HG02938 (cell line): Measurements from ENCODE around the gene TCIRG1.
"Not testable (repeated sequence)": the region's sequence is repeated elsewhere in the genome, so short reads cannot be mapped to it uniquely, and the experiment has no call there.

Source experiments
- ATAC-seq: cut with Tn5 transposase; IDR thresholded peaks from one replicate; pipeline ENCODE4 v1.9.1; 2021; ENCODE audit warnings: mild to moderate bottlenecking, moderate library complexity; ENCODE audit not compliant: unreplicated experiment

TCIRG1 gene

DNA sequence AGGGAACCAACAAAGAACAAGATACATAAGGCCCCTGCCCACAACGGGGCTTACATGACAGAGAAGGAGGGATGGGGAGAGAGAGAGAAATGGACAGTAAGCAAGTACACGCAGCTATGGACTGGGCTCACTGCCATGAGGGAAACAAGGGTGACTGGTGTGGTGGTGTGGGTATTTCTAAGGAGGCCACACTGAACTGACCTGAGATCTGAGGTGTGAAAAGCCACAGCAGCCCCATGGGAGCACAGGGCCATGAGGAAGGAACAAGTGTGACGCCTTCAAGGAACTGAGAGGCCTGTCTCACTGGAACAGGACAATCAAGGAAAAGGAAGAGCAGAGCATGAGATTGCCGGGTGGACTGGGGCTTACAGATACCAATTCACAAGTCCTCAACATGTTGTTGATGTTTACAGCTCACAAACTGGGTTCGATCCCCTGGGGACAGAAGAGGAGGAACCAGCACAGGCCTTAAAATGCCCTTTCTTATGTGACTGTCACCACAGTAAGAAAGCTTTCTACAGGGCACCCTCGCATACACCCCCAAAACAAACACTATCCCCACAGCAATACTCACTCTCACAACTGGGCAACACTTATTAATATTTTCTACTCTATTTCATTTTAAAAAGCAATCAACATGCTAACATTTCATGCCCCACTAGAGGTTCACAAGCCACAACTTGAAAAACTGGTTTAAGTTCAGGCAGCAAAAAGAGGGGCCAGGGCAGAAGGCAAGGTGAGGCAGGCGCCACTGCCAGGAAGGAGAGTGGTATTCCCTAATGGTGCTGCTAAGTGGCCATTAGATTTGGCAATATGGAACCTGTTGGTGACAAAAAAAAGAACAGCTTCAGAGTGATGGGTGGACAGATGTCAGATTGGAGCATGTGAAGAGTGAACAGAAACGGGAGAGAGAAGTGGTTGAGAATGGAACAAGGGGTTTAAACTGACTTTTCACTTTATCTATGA is 39.1 kb downstream of the TCIRG1 start:
- ATAC-seq = no peak

GRCh38 chr11:68080860-68081259 is 42.0 kb downstream of the TCIRG1 start:
- ATAC-seq = no peak

DNA sequence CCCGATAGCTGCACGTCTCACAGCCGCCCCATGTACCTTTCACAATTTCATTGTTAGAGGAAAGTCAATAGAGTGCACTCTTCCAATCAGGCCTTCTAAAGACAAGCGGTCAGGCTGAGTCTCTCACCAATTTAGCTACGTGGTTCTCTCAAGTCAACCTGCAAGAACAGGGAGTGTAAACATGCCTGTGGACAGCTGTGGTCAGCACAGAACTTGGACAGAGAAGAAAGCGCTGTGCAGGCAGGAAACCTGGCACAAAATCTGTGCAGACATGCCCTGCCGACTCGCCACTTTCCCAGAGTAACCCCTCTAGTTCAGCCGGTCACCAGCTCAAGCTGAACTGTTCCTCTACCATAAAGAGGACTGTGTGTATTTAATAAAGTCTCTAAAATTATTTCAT is 42.9 kb downstream of the TCIRG1 start:
- ATAC-seq = no peak

- ATAC-seq = no peak
Observed at GRCh38 chr11:68082481-68082880, 43.7 kb downstream of the TCIRG1 start.

DNA sequence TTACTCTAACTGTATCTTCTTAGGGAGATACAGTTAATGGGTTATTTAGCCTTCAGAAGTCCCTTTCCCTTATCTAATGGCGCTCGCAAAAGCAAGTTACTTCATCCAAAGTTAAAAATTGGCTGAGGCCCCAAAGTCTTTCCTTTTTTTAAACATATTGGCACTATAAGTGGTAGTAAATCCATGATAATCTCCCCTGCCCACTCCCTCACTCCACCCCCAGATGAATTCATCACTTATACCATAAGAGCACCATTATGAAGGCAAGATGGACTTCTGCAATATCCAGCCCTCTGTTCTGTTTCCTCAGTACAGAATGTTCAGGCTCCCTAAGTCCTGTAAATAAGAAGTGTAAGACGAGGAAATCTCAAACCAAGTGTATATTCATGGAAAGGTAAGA is 44.7 kb downstream of the TCIRG1 start:
- ATAC-seq = no peak

- ATAC-seq = no peak
Observed at GRCh38 chr11:68089679-68090078, 50.9 kb downstream of the TCIRG1 start.

DNA sequence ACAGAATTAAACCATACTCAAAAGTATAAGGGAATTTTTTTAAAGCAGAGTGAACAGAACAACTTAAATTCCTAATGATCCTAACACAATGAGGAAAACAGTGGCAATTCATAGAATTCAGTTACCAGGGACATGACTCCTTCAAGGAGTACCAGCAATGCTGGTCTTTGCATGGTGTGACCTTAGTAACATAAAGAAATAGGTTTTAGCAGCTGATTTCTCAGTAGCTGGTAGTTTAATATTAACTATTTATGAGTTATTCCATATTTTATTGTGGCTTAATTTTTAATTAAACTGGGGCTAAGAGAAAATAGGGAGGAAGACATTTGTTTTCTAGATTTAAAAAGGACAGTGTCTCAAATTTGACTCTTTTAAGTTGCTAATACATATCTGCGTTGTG is 51.5 kb downstream of the TCIRG1 start:
- no peak for ATAC-seq

DNA sequence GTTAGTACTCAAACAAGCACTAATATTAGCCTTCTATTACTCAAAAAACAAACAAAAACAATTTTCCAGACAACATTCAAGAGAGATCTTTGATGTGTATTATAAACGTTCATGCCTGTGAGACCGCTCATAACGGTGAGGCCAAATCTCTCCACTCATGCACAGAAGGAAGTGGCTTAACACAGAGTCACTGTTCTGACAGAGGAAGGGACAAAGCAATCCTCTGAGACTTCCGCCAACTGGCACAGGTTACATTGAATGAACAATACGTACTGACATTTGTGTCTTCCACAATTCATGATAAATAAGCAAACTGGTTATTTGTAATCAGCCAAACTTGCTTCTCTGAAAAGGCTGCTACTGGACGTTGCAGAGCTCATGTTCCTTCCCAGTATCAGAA is 51.9 kb downstream of the TCIRG1 start:
- no peak for ATAC-seq

GRCh38 chr11:68092411-68092810 is 53.6 kb downstream of the TCIRG1 start:
- no peak for ATAC-seq

- not testable (repeated sequence) for ATAC-seq
Observed at GRCh38 chr11:68092946-68093345, 54.1 kb downstream of the TCIRG1 start.

- ATAC-seq = no peak
Observed at GRCh38 chr11:68093565-68093964, 54.7 kb downstream of the TCIRG1 start.

DNA sequence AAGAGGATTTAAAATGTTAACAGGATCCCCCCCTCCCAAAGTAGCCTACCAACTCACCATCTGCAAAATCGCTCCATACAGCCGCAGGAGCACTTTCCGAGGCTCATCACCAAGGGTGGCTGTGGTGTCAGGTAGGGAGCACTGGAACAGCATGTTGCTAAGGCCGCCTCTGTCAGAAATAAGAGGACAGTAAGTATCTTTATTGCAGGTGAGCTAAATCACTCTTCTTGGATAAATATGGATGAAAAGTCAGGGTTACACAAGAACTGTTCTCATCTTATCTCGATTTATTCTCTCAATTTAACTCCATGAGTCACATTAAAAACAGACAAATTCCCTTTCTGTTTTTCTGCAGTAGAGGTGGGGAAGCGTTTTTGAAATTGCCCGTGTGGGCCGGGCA is 58.1 kb downstream of the TCIRG1 start:
- ATAC-seq = no peak

GRCh38 chr11:68099057-68099456 is 60.2 kb downstream of the TCIRG1 start:
- ATAC-seq = peak; percentile 13

DNA sequence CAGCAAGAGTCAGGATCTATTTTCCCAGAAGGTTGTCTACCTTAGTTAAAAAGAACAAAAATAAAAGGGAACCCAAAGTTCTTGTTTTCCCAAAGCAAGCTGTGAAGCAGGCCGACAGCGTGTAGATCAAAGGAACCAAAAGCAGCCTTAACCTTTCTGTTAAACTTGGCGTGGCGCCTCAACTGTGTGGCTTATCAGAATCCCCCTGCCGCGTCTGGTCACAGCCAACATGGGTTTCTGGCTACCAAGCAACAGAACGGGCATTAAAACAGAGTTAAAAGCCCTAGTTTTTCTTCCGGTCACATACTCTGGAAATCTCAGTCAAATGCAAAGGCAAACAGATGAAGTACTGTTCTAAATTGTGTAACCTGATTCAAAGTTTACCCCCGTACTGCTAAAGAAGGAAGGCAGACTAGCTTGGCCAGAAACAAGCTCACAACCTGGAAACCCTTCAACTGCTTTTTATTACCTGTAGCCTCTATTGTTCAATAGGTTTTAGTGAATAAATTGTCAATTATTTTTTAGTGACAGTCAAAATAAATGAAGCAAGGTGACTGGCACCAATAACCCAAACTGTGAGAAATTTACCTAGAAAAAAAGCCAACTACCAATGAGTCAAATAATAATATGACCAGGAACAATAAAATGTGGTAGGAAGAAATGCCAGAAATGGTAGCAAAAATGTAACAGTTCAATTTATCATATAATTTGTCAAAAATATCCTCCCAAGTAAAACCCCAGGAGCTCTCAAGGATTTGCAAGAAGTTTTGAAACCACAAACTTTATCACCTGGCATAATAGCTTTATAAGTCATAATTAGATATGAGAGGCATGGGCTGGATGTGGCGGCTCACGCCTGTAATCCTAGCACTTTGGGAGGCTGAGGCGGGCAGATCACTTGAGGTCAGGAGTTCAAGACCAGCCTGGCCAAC is 60.9 kb downstream of the TCIRG1 start:
- ATAC-seq = peak; percentile 58
